NCI-H2196 treated with DMSO at 0.1 percent for 48 hours (cell line): ENCODE data around the gene CLIC3.

ENCODE experiments used
- DNase-seq: peaks from one replicate; lab custom pipeline; 2025; ENCODE audit not compliant: unreplicated experiment; lab: John Stamatoyannopoulos, UW

CLIC3 gene

GRCh38 chr9:137031904-137032640, 35.7 kb upstream of the CLIC3 start, which contains the start of gene FUT7:
Gene FUT7 (minus strand): TSS chr9:137032088. CDS start chr9:137031991, 97 bp downstream.
- no peak for DNase-seq

- no peak for DNase-seq
Observed at GRCh38 chr9:137030538-137031527, 34.5 kb upstream of the CLIC3 start.

GRCh38 chr9:137030006-137030405, 33.6 kb upstream of the CLIC3 start:
- DNase-seq, result no peak

- DNase-seq, result peak; percentile 59
Observed at GRCh38 chr9:137029058-137029936, 32.9 kb upstream of the CLIC3 start.

GRCh38 chr9:137028263-137029057, 32.1 kb upstream of the CLIC3 start:
- peak; percentile 74 for DNase-seq

- DNase-seq, result no peak
Observed at GRCh38 chr9:137027369-137028262, 31.2 kb upstream of the CLIC3 start, which contains the start of gene ABCA2. Gene ABCA2 (minus strand): TSS chr9:137028237. CDS start chr9:137028140, 97 bp downstream.

GRCh38 chr9:137026828-137027227, 30.5 kb upstream of the CLIC3 start:
- no peak for DNase-seq

GRCh38 chr9:137026384-137026783, 30.0 kb upstream of the CLIC3 start:
- no peak for DNase-seq

GRCh38 chr9:137025517-137025966, 29.2 kb upstream of the CLIC3 start:
- DNase-seq, result peak; percentile 95

GRCh38 chr9:137023583-137023991, 27.2 kb upstream of the CLIC3 start:
- no peak for DNase-seq

GRCh38 chr9:137023157-137023556, 26.8 kb upstream of the CLIC3 start:
- no peak for DNase-seq

- no peak for DNase-seq
Observed at GRCh38 chr9:137022662-137023008, 26.3 kb upstream of the CLIC3 start.

- DNase-seq, result peak; percentile 91
Observed at GRCh38 chr9:137021979-137022661, 25.8 kb upstream of the CLIC3 start.

GRCh38 chr9:137021568-137021978, 25.2 kb upstream of the CLIC3 start:
- no peak for DNase-seq

- DNase-seq, result no peak
Observed at GRCh38 chr9:137020771-137021567, 24.6 kb upstream of the CLIC3 start.

GRCh38 chr9:137019891-137020683, 23.7 kb upstream of the CLIC3 start:
- DNase-seq, result no peak
